Neural progenitor cell (in vitro differentiated cells): ENCODE data around the gene SPNS3. TPM values are rescaled to one million over a fixed set of nuclear protein-coding genes. Genes with fewer than 3 reads are reported as not detected.

Experiments
- DNase-seq: peaks from one replicate; pipeline ENCODE4 v3.0.0-alpha.2; 2016; ENCODE audit warnings: low spot score
- H2AFZ ChIP-seq: fragments of 200-600 bp; sonication (generic); replicated peaks from 2 replicates; pipeline ENCODE4 v1.6.1; 2016; ENCODE audit warnings: antibody characterized with exemption
- H3F3A ChIP-seq: fragments of 200-600 bp; sonication (generic); 2 replicates; pipeline ENCODE4 v1.6.1; 2016; ENCODE audit warnings: antibody characterized with exemption, low read depth
- H3K27ac ChIP-seq: fragments of 200-600 bp; sonication (generic); 2 replicates; pipeline ENCODE4 v1.5.1; 2016; ENCODE audit warnings: mild to moderate bottlenecking
- H3K27me3 ChIP-seq: fragments of 200-600 bp; sonication (generic); 2 replicates; pipeline ENCODE4 v1.6.1; 2016; ENCODE audit warnings: mild to moderate bottlenecking, moderate library complexity
- H3K36me3 ChIP-seq: fragments of 200-600 bp; sonication (generic); 2 replicates; pipeline ENCODE4 v1.5.1; 2016
- H3K4me1 ChIP-seq: fragments of 200-600 bp; sonication (generic); 2 replicates; pipeline ENCODE4 v1.6.1; 2016; ENCODE audit warnings: mixed run types
- H3K4me2 ChIP-seq: fragments of 200-600 bp; sonication (generic); 2 replicates; pipeline ENCODE4 v1.6.1; 2016
- H3K4me3 ChIP-seq: fragments of 200-600 bp; sonication (generic); 2 replicates; pipeline ENCODE4 v1.5.1; 2016
- H3K79me2 ChIP-seq: fragments of 200-600 bp; sonication (generic); 2 replicates; pipeline ENCODE4 v1.6.1; 2016; ENCODE audit warnings: low read depth
- H3K9ac ChIP-seq: fragments of 200-600 bp; sonication (generic); 2 replicates; pipeline ENCODE4 v1.6.1; 2016
- H3K9me3 ChIP-seq: fragments of 200-600 bp; sonication (generic); 2 replicates; pipeline ENCODE4 v1.5.1; 2016; ENCODE audit warnings: low read depth
- H4K20me1 ChIP-seq: fragments of 200-600 bp; sonication (generic); 2 replicates; pipeline ENCODE4 v1.6.1; 2016; ENCODE audit warnings: low read depth
- H3K27ac Mint-ChIP-seq: 3 replicates; pipeline ENCODE4 v1.8.0; 2021; ENCODE audit warnings: mixed read lengths
- H3K27me3 Mint-ChIP-seq: 2 replicates; pipeline ENCODE4 v1.8.0; 2022; ENCODE audit warnings: low read depth, mild to moderate bottlenecking, inconsistent platforms, moderate library complexity, mixed read lengths; ENCODE audit not compliant: insufficient read depth
- H3K36me3 Mint-ChIP-seq: 3 replicates; pipeline ENCODE4 v1.8.0; 2021; ENCODE audit warnings: mixed read lengths
- H3K4me1 Mint-ChIP-seq: 3 replicates; pipeline ENCODE4 v1.8.0; 2021; ENCODE audit warnings: mixed read lengths
- H3K4me3 Mint-ChIP-seq: 3 replicates; pipeline ENCODE4 v1.8.0; 2021; ENCODE audit warnings: mild to moderate bottlenecking, moderate library complexity, mixed read lengths
- H3K9me3 Mint-ChIP-seq: 3 replicates; pipeline ENCODE4 v1.8.0; 2020; ENCODE audit warnings: mixed read lengths
- EZH2 ChIP-seq: fragments of 200-600 bp; sonication (generic); IDR thresholded peaks from 2 replicates; pipeline ENCODE4 v1.6.1; 2017; ENCODE audit warnings: antibody characterized with exemption, mild to moderate bottlenecking, moderate library complexity
- EZH2phosphoT487 ChIP-seq: fragments of 200-600 bp; sonication (generic); IDR thresholded peaks from 2 replicates; pipeline ENCODE4 v1.6.1; 2017; ENCODE audit warnings: antibody characterized with exemption
- total RNA-seq: library from RNA; depleted of rRNA; stranded (reverse); fragments of >200 nt; gene quantifications from 2 replicates; pipeline ENCODE4 v1.2.3, GENCODE V29; 2015; ENCODE audit warnings: low replicate concordance
- TF ChIP-seq, protein P1 (sequence below): fragments of 200-600 bp; sonication (generic); IDR thresholded peaks from 2 replicates; pipeline ENCODE4 v1.5.1; 2017; ENCODE audit warnings: antibody characterized with exemption, mild to moderate bottlenecking

Gene SPNS3
- total RNA-seq, 1 donor from 2014 or later = not detected

DNA sequence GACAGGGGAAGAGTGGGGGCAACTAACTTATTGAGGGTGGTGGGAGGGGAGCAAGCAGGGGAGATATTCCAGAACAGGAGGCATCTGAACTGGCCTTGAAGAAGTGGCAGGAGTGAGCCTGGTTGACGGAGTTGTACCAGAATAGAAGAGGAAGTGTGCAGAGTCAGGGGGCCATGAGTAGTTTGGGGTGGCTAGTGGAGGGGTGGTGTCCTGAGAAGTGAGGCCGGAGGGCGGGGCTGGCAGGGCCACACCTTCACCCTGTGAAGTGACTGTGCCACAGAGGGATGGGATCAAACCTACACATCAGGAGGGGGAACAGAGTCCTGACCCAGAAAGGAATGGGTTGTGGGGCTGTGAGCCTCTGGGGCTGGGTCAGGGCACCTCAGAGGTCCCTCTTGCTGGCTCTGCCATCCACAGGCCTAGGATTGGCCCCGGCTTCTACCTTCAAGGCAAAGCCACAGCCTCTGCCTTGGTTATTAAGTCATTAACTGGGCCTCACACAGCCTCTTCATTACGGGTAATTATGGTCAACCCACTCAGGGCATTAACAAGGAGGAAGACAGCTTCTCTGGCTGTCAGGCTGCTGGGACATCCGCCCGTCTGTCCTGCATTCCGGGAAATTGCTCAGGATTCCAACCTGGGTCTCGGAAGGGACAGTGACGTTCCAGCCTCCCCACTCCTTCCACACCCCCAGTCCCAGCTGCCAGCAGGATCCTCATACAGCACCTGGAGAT, 77.6 kb downstream of the SPNS3 start:
- no peaks in the 10 kb centered on the region for H3K36me3 ChIP-seq
- TF ChIP-seq EZH2 = no peak
- TF ChIP-seq, protein P1, sequence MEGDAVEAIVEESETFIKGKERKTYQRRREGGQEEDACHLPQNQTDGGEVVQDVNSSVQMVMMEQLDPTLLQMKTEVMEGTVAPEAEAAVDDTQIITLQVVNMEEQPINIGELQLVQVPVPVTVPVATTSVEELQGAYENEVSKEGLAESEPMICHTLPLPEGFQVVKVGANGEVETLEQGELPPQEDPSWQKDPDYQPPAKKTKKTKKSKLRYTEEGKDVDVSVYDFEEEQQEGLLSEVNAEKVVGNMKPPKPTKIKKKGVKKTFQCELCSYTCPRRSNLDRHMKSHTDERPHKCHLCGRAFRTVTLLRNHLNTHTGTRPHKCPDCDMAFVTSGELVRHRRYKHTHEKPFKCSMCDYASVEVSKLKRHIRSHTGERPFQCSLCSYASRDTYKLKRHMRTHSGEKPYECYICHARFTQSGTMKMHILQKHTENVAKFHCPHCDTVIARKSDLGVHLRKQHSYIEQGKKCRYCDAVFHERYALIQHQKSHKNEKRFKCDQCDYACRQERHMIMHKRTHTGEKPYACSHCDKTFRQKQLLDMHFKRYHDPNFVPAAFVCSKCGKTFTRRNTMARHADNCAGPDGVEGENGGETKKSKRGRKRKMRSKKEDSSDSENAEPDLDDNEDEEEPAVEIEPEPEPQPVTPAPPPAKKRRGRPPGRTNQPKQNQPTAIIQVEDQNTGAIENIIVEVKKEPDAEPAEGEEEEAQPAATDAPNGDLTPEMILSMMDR = no peak
- no peak for TF ChIP-seq EZH2phosphoT487
- Mint-ChIP-seq H3K27ac (peak overlapping the region; percentile 64), H3K4me1 (peaks cover 2% of the 10 kb centered on the region), H3K9me3 (no peaks in the 10 kb centered on the region), H3K27me3 (peaks cover 12% of the 10 kb centered on the region), H3K4me3 (peak overlapping the region; percentile 4), H3K36me3 (no peaks in the 10 kb centered on the region)
- no peak for DNase-seq
- H3F3A ChIP-seq = no peaks in the 10 kb centered on the region
- H3K4me3 ChIP-seq = no peak overlapping the region
- H3K9ac ChIP-seq = no peak overlapping the region
- H2AFZ ChIP-seq = no peak overlapping the region
- H4K20me1 ChIP-seq = no peaks in the 10 kb centered on the region
- H3K4me2 ChIP-seq = no peak overlapping the region
- no peaks in the 10 kb centered on the region for H3K9me3 ChIP-seq
- H3K27ac ChIP-seq = no peak overlapping the region
- H3K4me1 ChIP-seq = peaks cover 11% of the 10 kb centered on the region
- H3K79me2 ChIP-seq = no peaks in the 10 kb centered on the region
- no peaks in the 10 kb centered on the region for H3K27me3 ChIP-seq

DNA sequence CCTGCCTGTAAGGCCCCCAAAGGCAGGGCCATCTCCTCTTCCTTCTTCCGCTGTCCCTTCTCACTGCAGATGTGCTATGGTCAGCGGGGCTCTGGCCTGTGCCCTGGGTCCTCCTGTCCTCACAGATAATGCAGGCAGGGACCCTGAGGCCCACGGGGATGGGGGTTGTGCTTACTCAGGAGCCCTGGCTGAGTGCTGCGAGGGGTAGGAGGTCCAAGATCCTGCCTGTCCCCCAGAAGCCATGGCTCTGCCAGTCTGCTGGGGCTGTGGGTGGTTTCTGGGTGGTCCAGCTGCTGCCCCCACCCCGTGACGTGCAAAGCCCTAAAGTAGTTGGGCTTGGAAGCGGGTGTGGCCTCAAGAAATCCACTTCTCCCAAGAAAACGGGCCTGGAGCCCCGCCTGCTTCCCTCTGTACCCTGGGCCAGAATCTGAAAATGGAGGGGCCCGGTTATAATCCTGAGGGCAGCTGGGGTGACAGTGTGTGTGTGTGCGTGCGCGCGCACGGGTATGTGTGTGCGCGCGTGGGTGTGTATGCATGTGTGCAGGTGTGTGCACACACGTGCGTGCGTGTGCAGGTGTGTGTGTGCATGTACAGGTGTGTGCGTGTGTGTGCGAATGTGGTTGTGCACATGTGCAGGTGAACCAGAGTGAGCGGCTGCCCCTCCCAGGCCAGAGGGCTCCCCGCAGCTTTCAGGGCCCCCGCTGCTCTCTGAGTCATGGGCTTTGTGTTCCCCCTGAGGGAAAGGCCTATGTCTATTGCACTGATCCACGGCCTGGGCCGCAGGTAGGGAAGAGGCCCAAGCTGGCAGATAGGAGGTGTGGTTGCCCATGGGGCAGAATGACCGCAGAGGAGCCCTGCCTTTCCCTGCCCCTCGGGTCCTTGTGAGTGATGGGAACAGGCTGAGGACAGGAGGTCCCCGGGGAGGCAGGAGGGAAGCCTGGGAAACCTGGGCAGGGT, 78.7 kb downstream of the SPNS3 start:
- no peaks in the 10 kb centered on the region for H4K20me1 ChIP-seq
- peaks cover 11% of the 10 kb centered on the region for H3K4me1 ChIP-seq
- no peaks in the 10 kb centered on the region for H3K27me3 ChIP-seq
- H2AFZ ChIP-seq = no peak overlapping the region
- H3K27me3 Mint-ChIP-seq = peaks cover 12% of the 10 kb centered on the region
- H3K9ac ChIP-seq = no peak overlapping the region
- no peaks in the 10 kb centered on the region for H3K79me2 ChIP-seq
- no peak for TF ChIP-seq EZH2
- TF ChIP-seq, protein P1 = no peak
- TF ChIP-seq EZH2phosphoT487 = no peak
- H3K9me3 ChIP-seq = no peaks in the 10 kb centered on the region
- no peak overlapping the region for H3K4me3 ChIP-seq
- no peaks in the 10 kb centered on the region for H3F3A ChIP-seq
- H3K36me3 ChIP-seq = no peaks in the 10 kb centered on the region
- no peaks in the 10 kb centered on the region for H3K36me3 Mint-ChIP-seq
- H3K4me3 Mint-ChIP-seq = no peak overlapping the region
- H3K9me3 Mint-ChIP-seq = no peaks in the 10 kb centered on the region
- no peak for DNase-seq
- no peak overlapping the region for H3K27ac ChIP-seq
- no peak overlapping the region for H3K27ac Mint-ChIP-seq
- H3K4me1 Mint-ChIP-seq = peaks cover 2% of the 10 kb centered on the region
- H3K4me2 ChIP-seq = no peak overlapping the region

DNA sequence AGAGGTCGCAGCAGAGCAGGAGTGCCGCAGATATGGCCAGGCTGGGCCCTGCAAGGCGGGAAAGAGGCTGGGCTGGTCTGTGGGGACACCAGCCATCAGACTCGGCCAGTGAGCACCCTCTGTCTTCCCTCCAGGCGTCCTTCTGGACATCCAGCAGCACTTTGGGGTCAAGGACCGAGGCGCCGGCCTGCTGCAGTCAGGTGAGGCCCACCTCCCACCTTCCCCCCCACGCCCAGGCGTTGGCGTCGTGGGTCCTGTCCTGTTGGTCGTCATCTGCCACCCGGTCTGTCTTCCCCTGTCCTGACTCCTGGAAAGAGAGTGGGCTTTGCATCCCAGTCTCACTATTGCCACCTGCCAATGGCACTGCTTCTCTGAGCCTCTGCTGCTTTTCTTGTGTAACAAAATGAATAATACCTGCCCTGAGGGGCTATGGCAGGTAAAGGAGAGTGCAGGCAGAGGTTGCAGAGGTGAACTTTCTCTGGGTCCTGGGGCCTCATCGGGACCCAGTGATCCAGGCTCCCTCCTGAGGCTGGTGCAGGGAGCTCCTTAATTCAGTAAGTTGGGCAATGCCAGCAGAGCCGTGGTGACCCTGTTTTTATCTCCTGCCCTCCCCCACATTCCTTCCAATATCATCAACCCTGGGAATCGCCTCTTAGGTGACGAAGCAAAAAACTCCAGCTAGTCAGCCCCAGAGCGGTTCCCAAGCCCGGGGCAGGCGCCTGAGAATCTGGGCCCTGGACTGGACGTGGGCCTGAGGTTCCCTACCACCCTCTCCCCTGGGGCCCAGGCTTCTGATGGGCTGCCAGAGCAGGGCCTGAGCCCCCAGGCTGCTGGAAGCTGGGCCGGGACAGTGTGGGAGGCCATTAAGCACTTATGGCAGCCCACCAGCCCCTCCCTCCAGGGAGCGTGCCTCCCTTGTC, 79.6 kb downstream of the SPNS3 start:
- Mint-ChIP-seq H3K36me3 (no peaks in the 10 kb centered on the region), H3K27ac (peak overlapping the region; percentile 25), H3K27me3 (peaks cover 11% of the 10 kb centered on the region), H3K9me3 (no peaks in the 10 kb centered on the region), H3K4me3 (no peak overlapping the region), H3K4me1 (peaks cover 4% of the 10 kb centered on the region)
- H3K4me1 ChIP-seq = peaks cover 11% of the 10 kb centered on the region
- H3K36me3 ChIP-seq = no peaks in the 10 kb centered on the region
- H3K27me3 ChIP-seq = no peaks in the 10 kb centered on the region
- H3F3A ChIP-seq = no peaks in the 10 kb centered on the region
- no peaks in the 10 kb centered on the region for H4K20me1 ChIP-seq
- no peak overlapping the region for H3K4me3 ChIP-seq
- H3K4me2 ChIP-seq = no peak overlapping the region
- H2AFZ ChIP-seq = no peak overlapping the region
- no peaks in the 10 kb centered on the region for H3K79me2 ChIP-seq
- no peak for DNase-seq
- no peak overlapping the region for H3K27ac ChIP-seq
- no peak overlapping the region for H3K9ac ChIP-seq
- H3K9me3 ChIP-seq = no peaks in the 10 kb centered on the region
- TF ChIP-seq, protein P1 = no peak
- no peak for TF ChIP-seq EZH2
- no peak for TF ChIP-seq EZH2phosphoT487
